ENCODE results near the gene TLE5. TPM values are rescaled to one million over a fixed set of nuclear protein-coding genes. Genes with fewer than 3 reads are reported as not detected.

Gene TLE5
- total RNA-seq, 2 experiments from 2014 or later, result 283 to 296 TPM

GRCh38 chr19:3073159-3073563 lies 10.9 kb upstream of the TLE5 start:
- Mint-ChIP-seq H3K9me3 (no peaks in the 10 kb centered on the region), H3K36me3 (ENCODE audit: low read depth) (no peaks in the 10 kb centered on the region), H3K27ac (no peak overlapping the region), H3K4me1 (ENCODE audit: low read depth) (peaks cover 2% of the 10 kb centered on the region), H3K4me3 (no peak overlapping the region), H3K27me3 (no peaks in the 10 kb centered on the region)
- TF ChIP-seq, protein P1, sequence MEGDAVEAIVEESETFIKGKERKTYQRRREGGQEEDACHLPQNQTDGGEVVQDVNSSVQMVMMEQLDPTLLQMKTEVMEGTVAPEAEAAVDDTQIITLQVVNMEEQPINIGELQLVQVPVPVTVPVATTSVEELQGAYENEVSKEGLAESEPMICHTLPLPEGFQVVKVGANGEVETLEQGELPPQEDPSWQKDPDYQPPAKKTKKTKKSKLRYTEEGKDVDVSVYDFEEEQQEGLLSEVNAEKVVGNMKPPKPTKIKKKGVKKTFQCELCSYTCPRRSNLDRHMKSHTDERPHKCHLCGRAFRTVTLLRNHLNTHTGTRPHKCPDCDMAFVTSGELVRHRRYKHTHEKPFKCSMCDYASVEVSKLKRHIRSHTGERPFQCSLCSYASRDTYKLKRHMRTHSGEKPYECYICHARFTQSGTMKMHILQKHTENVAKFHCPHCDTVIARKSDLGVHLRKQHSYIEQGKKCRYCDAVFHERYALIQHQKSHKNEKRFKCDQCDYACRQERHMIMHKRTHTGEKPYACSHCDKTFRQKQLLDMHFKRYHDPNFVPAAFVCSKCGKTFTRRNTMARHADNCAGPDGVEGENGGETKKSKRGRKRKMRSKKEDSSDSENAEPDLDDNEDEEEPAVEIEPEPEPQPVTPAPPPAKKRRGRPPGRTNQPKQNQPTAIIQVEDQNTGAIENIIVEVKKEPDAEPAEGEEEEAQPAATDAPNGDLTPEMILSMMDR (IDR thresholded peaks at IDR 0.05), result no peak
- POLR2A ChIA-PET, result no interaction called here
- intact Hi-C loops (cut with micrococcal nuclease), result no loop called here
- CTCF ChIA-PET, result interaction anchor here (1.0 to 12.0 kb wide), 3 partner anchors 33 to 122 kb away, joined by 3 to 179 read pairs (median 6); no protein-coding TSS in a partner anchor
- ATAC-seq (no peak), DNase-seq (no peak)

DNA sequence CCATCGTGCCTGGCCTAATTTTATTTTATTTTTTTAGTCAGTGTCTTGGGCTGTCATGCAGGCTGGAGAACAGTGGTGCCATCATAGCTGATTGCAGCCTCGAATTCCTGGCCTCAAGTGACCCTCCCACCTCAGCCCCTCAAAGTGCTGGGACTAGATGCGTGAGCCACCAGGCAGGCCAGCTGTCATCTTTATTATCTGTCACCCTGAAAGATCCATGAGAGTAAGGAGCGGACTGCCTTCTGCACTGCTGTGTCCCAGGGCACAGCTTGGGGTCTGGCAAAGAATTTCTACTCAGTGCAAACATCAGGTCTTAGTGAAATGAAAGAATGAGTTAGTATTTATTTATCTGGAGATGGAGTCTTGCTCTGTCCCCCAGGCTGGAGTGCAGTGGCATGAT lies 9.5 kb upstream of the TLE5 start:
- no peak overlapping the region for H3K27ac Mint-ChIP-seq
- H3K27me3 Mint-ChIP-seq, result no peaks in the 10 kb centered on the region
- POLR2A ChIA-PET, result no interaction called here
- TF ChIP-seq, protein P1 (IDR thresholded peaks at IDR 0.05), result no peak
- CTCF ChIA-PET, result interaction anchor here (2.0 kb wide), 1 partner anchor 109 kb away, joined by 6 read pairs; no protein-coding TSS in a partner anchor
- peaks cover 2% of the 10 kb centered on the region for H3K4me1 Mint-ChIP-seq (ENCODE audit: low read depth)
- DNase-seq (no peak), ATAC-seq (no peak)
- intact Hi-C loops (cut with micrococcal nuclease), result no loop called here
- no peaks in the 10 kb centered on the region for H3K36me3 Mint-ChIP-seq (ENCODE audit: low read depth)
- H3K9me3 Mint-ChIP-seq, result no peaks in the 10 kb centered on the region
- H3K4me3 Mint-ChIP-seq, result no peak overlapping the region

- H3K9me3 Mint-ChIP-seq, result no peaks in the 10 kb centered on the region
- no peaks in the 10 kb centered on the region for H3K36me3 Mint-ChIP-seq (ENCODE audit: low read depth)
- ChIA-PET POLR2A (interaction anchor here (0.6 to 1.0 kb wide), 2 partner anchors 16 to 981 kb away, joined by 3 read pairs; no protein-coding TSS in a partner anchor), CTCF (interaction anchor here (1.1 to 1.4 kb wide), 2 partner anchors 8 to 40 kb away, joined by 4 to 6 read pairs; no protein-coding TSS in a partner anchor)
- DNase-seq, result no peak
- no peak overlapping the region for H3K27ac Mint-ChIP-seq
- TF ChIP-seq, protein P1 (IDR thresholded peaks at IDR 0.05), result no peak
- H3K4me3 Mint-ChIP-seq, result no peak overlapping the region
- H3K27me3 Mint-ChIP-seq, result no peaks in the 10 kb centered on the region
- peaks cover 2% of the 10 kb centered on the region for H3K4me1 Mint-ChIP-seq (ENCODE audit: low read depth)
- intact Hi-C loops (cut with micrococcal nuclease), result loop anchor here (10.0 kb wide), 1 partner anchor 113 kb away; no protein-coding TSS in a partner anchor
- no peak for ATAC-seq
These were observed 5.8 kb upstream of the TLE5 start for GRCh38 chr19:3068071-3068470.

DNA sequence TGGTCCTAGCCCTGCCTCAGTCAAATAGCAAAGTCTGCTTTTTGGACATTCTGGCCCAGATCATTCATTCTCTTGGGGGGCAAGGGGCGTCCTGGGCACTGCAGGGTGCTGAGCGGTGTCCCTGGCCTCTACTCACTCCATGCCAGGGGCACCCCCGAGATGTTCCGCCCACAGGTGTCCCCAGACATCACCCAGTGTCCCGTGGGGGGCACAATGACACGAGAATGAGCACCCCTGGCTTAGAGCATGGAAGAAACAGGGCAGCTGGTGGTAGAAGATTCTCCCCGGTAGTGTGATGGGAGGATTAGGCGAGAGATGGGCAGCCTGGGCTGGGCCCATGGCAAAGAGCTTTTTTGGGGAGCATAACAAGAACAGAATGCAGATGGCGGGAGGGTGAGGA lies 5.3 kb upstream of the TLE5 start:
- CTCF ChIA-PET, result interaction anchor here (1.1 to 1.4 kb wide), 2 partner anchors 8 to 41 kb away, joined by 4 to 6 read pairs; no protein-coding TSS in a partner anchor
- ATAC-seq (no peak), DNase-seq (no peak)
- no peaks in the 10 kb centered on the region for H3K36me3 Mint-ChIP-seq (ENCODE audit: low read depth)
- no peak overlapping the region for H3K27ac Mint-ChIP-seq
- no peaks in the 10 kb centered on the region for H3K27me3 Mint-ChIP-seq
- no peak overlapping the region for H3K4me3 Mint-ChIP-seq
- H3K9me3 Mint-ChIP-seq, result no peaks in the 10 kb centered on the region
- intact Hi-C loops (cut with micrococcal nuclease), result loop anchor here (10.0 kb wide), 1 partner anchor 113 kb away; no protein-coding TSS in a partner anchor
- peaks cover 5% of the 10 kb centered on the region for H3K4me1 Mint-ChIP-seq (ENCODE audit: low read depth)
- POLR2A ChIA-PET, result no interaction called here
- TF ChIP-seq, protein P1 (IDR thresholded peaks at IDR 0.05), result no peak

DNA sequence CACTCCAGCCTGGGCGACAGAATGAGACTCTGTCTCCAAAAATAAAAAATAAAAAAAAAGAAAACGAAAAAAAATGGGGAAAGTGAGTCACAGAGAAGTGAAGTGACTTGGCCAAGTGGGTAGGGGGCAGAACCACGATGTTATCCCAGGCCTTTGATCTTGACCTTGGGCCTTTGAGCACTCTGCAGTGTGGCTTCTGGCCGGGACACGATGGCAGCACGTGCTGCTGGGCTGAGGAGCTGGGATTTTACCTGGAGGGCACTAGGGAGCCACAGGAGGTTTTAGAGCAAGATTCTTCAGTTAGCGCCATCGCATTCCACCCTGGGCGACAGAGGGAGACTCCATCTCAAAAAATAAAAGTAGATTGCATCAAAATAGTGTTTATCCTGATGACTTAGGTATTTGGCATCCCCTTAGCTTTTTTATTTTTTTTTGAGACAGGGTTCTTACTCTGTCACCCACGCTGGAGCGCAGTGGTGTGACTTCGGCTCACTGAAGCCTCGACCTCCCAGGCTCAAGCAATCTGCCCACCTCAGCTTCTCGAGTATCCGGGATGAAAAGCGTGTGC lies 4.3 kb upstream of the TLE5 start:
- POLR2A ChIA-PET, result no interaction called here
- H3K4me1 Mint-ChIP-seq (ENCODE audit: low read depth), result peaks cover 5% of the 10 kb centered on the region
- H3K36me3 Mint-ChIP-seq (ENCODE audit: low read depth), result no peaks in the 10 kb centered on the region
- CTCF ChIA-PET, result interaction anchor here (1.0 kb wide), 1 partner anchor 9 kb away, joined by 4 read pairs; no protein-coding TSS in a partner anchor
- intact Hi-C loops (cut with micrococcal nuclease), result loop anchor here (10.0 kb wide), 1 partner anchor 112 kb away; no protein-coding TSS in a partner anchor
- no peaks in the 10 kb centered on the region for H3K27me3 Mint-ChIP-seq
- H3K27ac Mint-ChIP-seq, result no peak overlapping the region
- ATAC-seq (no peak), DNase-seq (no peak)
- TF ChIP-seq, protein P1 (IDR thresholded peaks at IDR 0.05), result no peak
- no peak overlapping the region for H3K4me3 Mint-ChIP-seq
- no peaks in the 10 kb centered on the region for H3K9me3 Mint-ChIP-seq

Measured in activated CD8-positive, alpha-beta T cell treated with anti-CD3 and anti-CD28 coated beads for 36 hours (primary cell).